HG03045 (cell line): Measurements from ENCODE around the gene SEMA3C.

Source experiments
- ATAC-seq: cut with Tn5 transposase; IDR thresholded peaks from one replicate; pipeline ENCODE4 v1.9.1; 2021; ENCODE audit warnings: mild to moderate bottlenecking, moderate library complexity; ENCODE audit not compliant: unreplicated experiment

The SEMA3C gene

GRCh38 chr7:80890426-80891258 lies 28.2 kb downstream of the SEMA3C start:
- no peak for ATAC-seq

GRCh38 chr7:80889525-80889924 lies 29.3 kb downstream of the SEMA3C start:
- no peak for ATAC-seq

GRCh38 chr7:80885757-80886156 lies 33.1 kb downstream of the SEMA3C start:
- no peak for ATAC-seq

GRCh38 chr7:80884511-80885195 lies 34.2 kb downstream of the SEMA3C start:
- no peak for ATAC-seq

- no peak for ATAC-seq
Measured at GRCh38 chr7:80883154-80884025, 35.5 kb downstream of the SEMA3C start.

- no peak for ATAC-seq
Measured at GRCh38 chr7:80882213-80882801, 36.5 kb downstream of the SEMA3C start.

GRCh38 chr7:80881351-80881900 lies 37.4 kb downstream of the SEMA3C start:
- no peak for ATAC-seq

GRCh38 chr7:80879849-80880248 lies 39.0 kb downstream of the SEMA3C start:
- ATAC-seq: no peak

GRCh38 chr7:80876894-80877414 lies 41.9 kb downstream of the SEMA3C start:
- no peak for ATAC-seq

GRCh38 chr7:80875537-80876120 lies 43.2 kb downstream of the SEMA3C start:
- no peak for ATAC-seq

- ATAC-seq: no peak
Measured at GRCh38 chr7:80873140-80873539, 45.7 kb downstream of the SEMA3C start.

- ATAC-seq: no peak
Measured at GRCh38 chr7:80871228-80871627, 47.6 kb downstream of the SEMA3C start.

- ATAC-seq: no peak
Measured at GRCh38 chr7:80870813-80871212, 48.0 kb downstream of the SEMA3C start.

GRCh38 chr7:80869821-80870751 lies 48.8 kb downstream of the SEMA3C start:
- no peak for ATAC-seq

- no peak for ATAC-seq
Measured at GRCh38 chr7:80869106-80869784, 49.6 kb downstream of the SEMA3C start.

- ATAC-seq: no peak
Measured at GRCh38 chr7:80868566-80868965, 50.3 kb downstream of the SEMA3C start.

GRCh38 chr7:80860554-80860953 lies 58.3 kb downstream of the SEMA3C start:
- no peak for ATAC-seq

- no peak for ATAC-seq
Measured at GRCh38 chr7:80859272-80859970, 59.4 kb downstream of the SEMA3C start.
